ENCODE data around the gene TOMM20L. TPM values are rescaled to one million over a fixed set of nuclear protein-coding genes. Genes with fewer than 3 reads are reported as not detected.

The TOMM20L gene
- total and polyA plus RNA-seq, 4 donors = 0.74 TPM; not detected in 3

DNA sequence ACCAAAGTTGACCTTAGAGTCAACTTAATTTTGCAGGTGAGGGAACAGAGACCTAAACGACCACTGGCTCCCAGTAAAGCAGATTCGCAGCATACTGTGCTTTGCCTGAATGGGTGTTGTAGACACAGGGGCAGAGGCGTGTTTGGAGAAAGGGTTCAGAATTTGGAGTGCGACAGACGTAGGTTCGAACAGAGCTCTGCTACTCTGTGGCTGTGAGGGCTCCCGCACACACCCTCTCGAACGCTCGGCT lies 243 bp upstream of the TOMM20L start:
- WGBS, 2 donors = 15 to 17% methylated on average over 10 of the region's 10 CpGs
- no peak for ATAC-seq (ENCODE audit: insufficient read depth, low FRiP score)

DNA sequence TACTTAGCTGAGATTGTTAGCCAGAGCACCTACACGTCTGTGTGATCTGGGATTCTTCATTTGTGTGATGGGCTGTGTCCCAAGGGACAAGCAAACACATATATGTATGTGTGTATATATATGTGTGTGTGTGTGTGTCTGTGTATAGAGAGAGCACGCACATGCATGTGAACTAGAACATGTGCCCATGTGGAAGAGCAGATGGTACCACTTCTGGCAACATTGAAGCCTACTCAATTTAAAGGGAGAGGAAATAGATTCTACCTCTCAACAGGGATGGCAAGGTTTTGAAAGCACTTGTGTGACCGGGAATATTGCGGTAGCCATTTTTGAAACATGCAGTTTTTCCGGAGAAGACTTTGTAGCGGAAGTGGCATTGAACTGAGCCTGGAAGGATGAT lies 1.4 kb downstream of the TOMM20L start:
- ATAC-seq (ENCODE audit: insufficient read depth, low FRiP score) (no peak), DNase-seq (no peak)
- WGBS, 2 donors = 96% methylated on average over 6 of the region's 6 CpGs
- Histone ChIP-seq H3K9ac (ENCODE audit: insufficient read depth in 1 of 2, low read length in 2 of 2) (no peak overlapping the region), H3K36me3 (ENCODE audit: control insufficient read depth in 4 of 4, insufficient read depth in 4 of 4, low read length in 4 of 4) (no peaks in the 10 kb centered on the region), H3K9me3 (ENCODE audit: control insufficient read depth in 4 of 4, insufficient read depth in 3 of 4, low read length in 3 of 4) (no peaks in the 10 kb centered on the region), H3K4me1 (ENCODE audit: control insufficient read depth in 5 of 5, insufficient read depth in 5 of 5, low read length in 5 of 5) (peaks cover 0 to 8% (median 3%) of the 10 kb centered on the region in 5 donors), H3K27ac (ENCODE audit: low read depth in 1 of 2, low read length in 1 of 2) (no peak overlapping the region), H3K4me3 (no peak overlapping the region), H3K27me3 (ENCODE audit: control insufficient read depth in 3 of 3, insufficient read depth in 3 of 3, low read length in 2 of 3) (no peaks in the 10 kb centered on the region)
- TF ChIP-seq CTCF (IDR thresholded peaks at IDR 0.05; ENCODE audit: control extremely low read depth, extremely low read depth) = no peak

More for the DNA sequence above, 243 bp upstream of the TOMM20L start:
- H3K4me3 ChIP-seq = peak overlapping the region; percentile 25
- no peaks in the 10 kb centered on the region for H3K27me3 ChIP-seq (ENCODE audit: control insufficient read depth in 3 of 3, insufficient read depth in 3 of 3, low read length in 2 of 3)
- H3K9me3 ChIP-seq (ENCODE audit: control insufficient read depth in 4 of 4, insufficient read depth in 3 of 4, low read length in 3 of 4) = no peaks in the 10 kb centered on the region
- DNase-seq = no peak
- peaks cover 0 to 8% (median 3%) of the 10 kb centered on the region in 5 donors for H3K4me1 ChIP-seq (ENCODE audit: control insufficient read depth in 5 of 5, insufficient read depth in 5 of 5, low read length in 5 of 5)
- H3K36me3 ChIP-seq (ENCODE audit: control insufficient read depth in 4 of 4, insufficient read depth in 4 of 4, low read length in 4 of 4) = no peaks in the 10 kb centered on the region
- peak overlapping the region; percentile 12 to 79 for H3K9ac ChIP-seq (ENCODE audit: insufficient read depth in 1 of 2, low read length in 2 of 2)
- H3K27ac ChIP-seq (ENCODE audit: low read depth in 1 of 2, low read length in 1 of 2) = peak overlapping the region in 1 of 2 donors; percentile 68
- TF ChIP-seq CTCF (IDR thresholded peaks at IDR 0.05; ENCODE audit: control extremely low read depth, extremely low read depth) = no peak

DNA sequence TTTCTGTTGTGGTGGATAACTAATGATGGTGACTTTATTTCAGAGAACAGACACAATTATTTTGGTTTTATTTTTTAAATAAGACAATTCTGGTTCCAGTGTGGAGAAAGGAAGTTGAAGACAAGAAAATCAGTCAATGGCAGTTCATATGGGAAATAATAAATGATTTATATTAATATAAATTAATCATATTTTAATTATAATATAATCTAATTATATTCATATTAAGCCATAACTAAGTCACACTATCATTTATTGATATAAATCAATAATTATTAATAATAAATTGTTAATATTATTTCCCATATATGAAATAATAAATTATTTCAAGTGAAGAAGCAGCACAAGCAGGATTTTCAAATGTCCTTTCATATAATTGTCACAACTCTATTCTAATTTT lies 2.8 kb downstream of the TOMM20L start:
- TF ChIP-seq CTCF (IDR thresholded peaks at IDR 0.05; ENCODE audit: control extremely low read depth, extremely low read depth) = no peak
- Histone ChIP-seq H3K9me3 (ENCODE audit: control insufficient read depth in 4 of 4, insufficient read depth in 3 of 4, low read length in 3 of 4) (no peaks in the 10 kb centered on the region), H3K27me3 (ENCODE audit: control insufficient read depth in 3 of 3, insufficient read depth in 3 of 3, low read length in 2 of 3) (no peaks in the 10 kb centered on the region), H3K4me1 (ENCODE audit: control insufficient read depth in 5 of 5, insufficient read depth in 5 of 5, low read length in 5 of 5) (peaks cover 0 to 8% (median 3%) of the 10 kb centered on the region in 5 donors), H3K4me3 (no peak overlapping the region), H3K36me3 (ENCODE audit: control insufficient read depth in 4 of 4, insufficient read depth in 4 of 4, low read length in 4 of 4) (no peaks in the 10 kb centered on the region), H3K9ac (ENCODE audit: insufficient read depth in 1 of 2, low read length in 2 of 2) (no peak overlapping the region), H3K27ac (ENCODE audit: low read depth in 1 of 2, low read length in 1 of 2) (no peak overlapping the region)
- no peak for ATAC-seq (ENCODE audit: insufficient read depth, low FRiP score)
- DNase-seq = no peak

DNA sequence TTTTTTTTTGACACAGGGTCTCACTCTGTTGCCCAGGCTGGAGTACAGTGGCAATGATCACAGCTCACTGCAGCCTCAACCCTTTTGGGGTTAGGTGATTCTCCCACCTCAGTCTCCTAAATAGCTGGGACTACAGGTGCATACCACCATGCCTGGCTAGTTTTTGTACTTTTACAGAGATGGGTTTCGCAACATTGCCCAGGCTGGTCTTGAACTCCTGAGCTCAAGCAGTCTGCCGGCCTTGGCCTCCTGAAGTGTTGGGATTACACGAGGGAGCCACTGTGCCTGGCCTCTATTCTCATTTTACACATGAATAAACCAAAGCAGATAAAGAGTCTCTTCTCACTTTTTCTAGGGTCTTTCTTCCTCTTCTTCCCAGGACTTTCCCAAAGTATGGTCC lies 3.2 kb downstream of the TOMM20L start:
- Histone ChIP-seq H3K27me3 (ENCODE audit: control insufficient read depth in 3 of 3, insufficient read depth in 3 of 3, low read length in 2 of 3) (no peaks in the 10 kb centered on the region), H3K4me1 (ENCODE audit: control insufficient read depth in 5 of 5, insufficient read depth in 5 of 5, low read length in 5 of 5) (peaks cover 0 to 8% (median 3%) of the 10 kb centered on the region in 5 donors), H3K9me3 (ENCODE audit: control insufficient read depth in 4 of 4, insufficient read depth in 3 of 4, low read length in 3 of 4) (no peaks in the 10 kb centered on the region), H3K4me3 (no peak overlapping the region), H3K9ac (ENCODE audit: insufficient read depth in 1 of 2, low read length in 2 of 2) (no peak overlapping the region), H3K27ac (ENCODE audit: low read depth in 1 of 2, low read length in 1 of 2) (no peak overlapping the region), H3K36me3 (ENCODE audit: control insufficient read depth in 4 of 4, insufficient read depth in 4 of 4, low read length in 4 of 4) (no peaks in the 10 kb centered on the region)
- no peak for TF ChIP-seq CTCF (IDR thresholded peaks at IDR 0.05; ENCODE audit: control extremely low read depth, extremely low read depth)
- no peak for ATAC-seq (ENCODE audit: insufficient read depth, low FRiP score)
- 90 to 99% methylated on average over 3 of the region's 3 CpGs for WGBS, 2 donors
- DNase-seq = no peak

All from lung (tissue), 12 donors.